SK-N-SH treated with all-trans-retinoic acid at 6 μM for 48 hours (cell line): Measurements from ENCODE around the gene MAPRE2.

Source experiments
- ATAC-seq: fragments of 200-7000 bp; cut with Tn5 transposase; 3 replicates; pipeline ENCODE4 v1.9.1; 2020; ENCODE audit warnings: mild to moderate bottlenecking, moderate library complexity
- ARNTL ChIP-seq: fragments of 450-650 bp; formaldehyde crosslinking; IDR thresholded peaks from 2 replicates; pipeline ENCODE4 v1.5.0; 2020; ENCODE audit warnings: low read depth, mild to moderate bottlenecking, moderate library complexity, borderline replicate concordance
- BACH2 ChIP-seq: fragments of 250-450 bp; sonication (Bioruptor Pico); IDR thresholded peaks from 2 replicates; pipeline ENCODE4 v1.9.0; 2021; ENCODE audit warnings: mild to moderate bottlenecking, borderline replicate concordance
- CREB5 ChIP-seq: fragments of 250-450 bp; sonication (Bioruptor Pico); IDR thresholded peaks from 2 replicates; pipeline ENCODE4 v1.5.1; 2020; ENCODE audit warnings: low read depth, mild to moderate bottlenecking, moderate library complexity
- CSDC2 ChIP-seq: fragments of 250-450 bp; sonication (Bioruptor Pico); IDR thresholded peaks from 2 replicates; pipeline ENCODE4 v1.5.0; 2020; ENCODE audit warnings: mild to moderate bottlenecking, moderate library complexity
- CSRNP3 ChIP-seq: fragments of 250-450 bp; sonication (Bioruptor Pico); IDR thresholded peaks from 2 replicates; pipeline ENCODE4 v1.5.1; 2021; ENCODE audit warnings: mild to moderate bottlenecking, moderate library complexity
- ESRRG ChIP-seq: fragments of 250-450 bp; sonication (Bioruptor Pico); IDR thresholded peaks from 2 replicates; pipeline ENCODE4 v1.6.1; 2021; ENCODE audit warnings: mild to moderate bottlenecking
- GLIS3 ChIP-seq: fragments of 250-450 bp; sonication (Bioruptor Pico); IDR thresholded peaks from 2 replicates; pipeline ENCODE4 v1.5.0; 2020; ENCODE audit warnings: mild to moderate bottlenecking, moderate library complexity
- ISL1 ChIP-seq: fragments of 250-450 bp; sonication (Bioruptor Pico); IDR thresholded peaks from 2 replicates; pipeline ENCODE4 v2.1.2; 2022; ENCODE audit warnings: mild to moderate bottlenecking, moderate library complexity
- OSR1 ChIP-seq: fragments of 250-450 bp; sonication (Bioruptor Pico); IDR thresholded peaks from 2 replicates; pipeline ENCODE4 v1.8.0; 2022; ENCODE audit warnings: moderate library complexity, mild to moderate bottlenecking, inconsistent platforms
- POU6F1 ChIP-seq: fragments of 250-450 bp; sonication (Bioruptor Pico); IDR thresholded peaks from 2 replicates; pipeline ENCODE4 v1.8.0; 2021; ENCODE audit warnings: low read depth, mild to moderate bottlenecking, moderate library complexity, borderline replicate concordance
- RARB ChIP-seq: fragments of 250-450 bp; sonication (Bioruptor Pico); IDR thresholded peaks from 2 replicates; pipeline ENCODE4 v1.8.0; 2021; ENCODE audit warnings: mild to moderate bottlenecking, moderate library complexity
- SNAI2 ChIP-seq: fragments of 250-450 bp; sonication (Bioruptor Pico); IDR thresholded peaks from 2 replicates; pipeline ENCODE4 v1.5.0; 2020; ENCODE audit warnings: mild to moderate bottlenecking, moderate library complexity
- TCF4 ChIP-seq: fragments of 250-450 bp; sonication (Bioruptor Pico); IDR thresholded peaks from 2 replicates; pipeline ENCODE4 v1.8.0; 2021; ENCODE audit warnings: mild to moderate bottlenecking, moderate library complexity, borderline replicate concordance
- TSHZ2 ChIP-seq: fragments of 250-450 bp; sonication (Bioruptor Pico); IDR thresholded peaks from 2 replicates; pipeline ENCODE4 v1.5.0; 2020; ENCODE audit warnings: mild to moderate bottlenecking, moderate library complexity
- ZC3H10 ChIP-seq: fragments of 250-450 bp; sonication (Bioruptor Pico); IDR thresholded peaks from 2 replicates; pipeline ENCODE4 v1.5.1; 2021; ENCODE audit warnings: mild to moderate bottlenecking, moderate library complexity
- ZFP3 ChIP-seq: fragments of 250-450 bp; sonication (Bioruptor Pico); IDR thresholded peaks from 2 replicates; pipeline ENCODE4 v1.5.0; 2020; ENCODE audit warnings: mild to moderate bottlenecking, moderate library complexity
- ZNF8 ChIP-seq: fragments of 450-650 bp; formaldehyde crosslinking; IDR thresholded peaks from 2 replicates; pipeline ENCODE4 v1.5.0; 2020; ENCODE audit warnings: mild to moderate bottlenecking, moderate library complexity

Gene MAPRE2

GRCh38 chr18:35051641-35052377 lies 10.6 kb downstream of the MAPRE2 start:
- peak; percentile 68 for ATAC-seq
- TF ChIP-seq RARB (CRISPR knock-in tag) = no peak
- peak; percentile 38; the same call in 1 of the 2 replicates for TF ChIP-seq ZC3H10 (CRISPR knock-in tag)
- TF ChIP-seq TCF4 (CRISPR knock-in tag) = 0 out of 2 replicates have a peak, but pooled peaks have one; percentile 14
- TF ChIP-seq ISL1 (CRISPR knock-in tag) = peak; percentile 70

DNA sequence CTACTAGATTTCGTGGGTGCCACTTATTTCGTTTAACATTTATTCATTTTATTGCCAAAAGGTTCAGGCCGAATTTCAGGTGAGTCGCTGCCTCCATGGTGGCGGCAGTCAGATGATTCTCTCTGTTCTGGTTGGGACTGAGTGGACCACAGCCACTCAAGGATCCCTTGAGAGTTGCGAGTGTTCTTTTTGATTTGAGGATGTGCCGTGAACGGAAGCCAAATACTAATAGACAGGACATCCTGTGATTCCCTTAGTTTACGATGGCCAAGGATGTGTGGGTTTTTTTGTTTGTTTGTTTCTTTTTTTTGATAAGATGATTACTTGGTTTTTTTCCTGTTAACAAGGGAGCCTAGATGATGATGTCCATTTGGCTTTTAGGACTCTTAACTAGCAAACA lies 13.2 kb downstream of the MAPRE2 start:
- TF ChIP-seq BACH2 (CRISPR knock-in tag) (no peak), CREB5 (no peak), ZNF8 (CRISPR knock-in tag) (no peak)
- ATAC-seq = no peak

- ATAC-seq = no peak
- TF ChIP-seq ZFP3 (CRISPR knock-in tag) = no peak
- TF ChIP-seq POU6F1 (CRISPR knock-in tag) = no peak
- TF ChIP-seq SNAI2 = no peak
- TF ChIP-seq CSDC2 (CRISPR knock-in tag) = no peak
Measured at GRCh38 chr18:35055105-35055504, 13.9 kb downstream of the MAPRE2 start.

GRCh38 chr18:35055726-35056125 lies 14.5 kb downstream of the MAPRE2 start:
- TF ChIP-seq POU6F1 (CRISPR knock-in tag) (no peak), ZC3H10 (CRISPR knock-in tag) (no peak), TSHZ2 (CRISPR knock-in tag) (no peak), ESRRG (no peak), CSRNP3 (CRISPR knock-in tag) (no peak), ARNTL (CRISPR knock-in tag) (no peak), GLIS3 (CRISPR knock-in tag) (no peak), TCF4 (CRISPR knock-in tag) (no peak)
- ATAC-seq = no peak

DNA sequence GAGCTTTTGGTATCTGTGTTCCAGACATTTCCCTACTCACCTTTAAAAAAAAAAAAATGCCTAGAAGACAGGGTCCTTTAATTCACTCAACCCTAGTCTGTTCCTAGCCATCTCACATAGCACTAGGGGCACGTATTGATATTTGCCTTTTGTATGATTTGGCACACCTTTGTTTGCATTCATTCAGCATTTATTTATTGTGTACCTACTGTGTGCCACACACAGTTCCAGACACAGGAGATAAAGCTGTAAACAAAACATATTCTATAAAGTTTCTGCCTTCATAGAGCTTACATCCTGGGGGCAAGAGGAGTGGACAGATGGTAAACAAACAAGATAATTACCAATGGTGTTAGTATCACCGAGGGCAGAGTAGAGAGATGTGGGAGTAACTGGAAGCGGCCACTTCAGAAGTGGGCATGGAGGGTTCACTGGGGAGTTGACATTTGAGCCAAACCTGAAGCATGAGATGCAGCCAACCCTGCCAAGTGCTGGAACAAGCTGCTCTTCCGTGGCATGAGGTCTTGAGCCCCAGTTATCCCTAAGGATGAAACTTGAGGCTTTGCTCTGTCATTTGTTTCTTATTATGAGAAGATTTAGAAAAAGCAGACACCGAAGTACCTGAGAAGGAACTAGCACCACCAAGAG lies 18.2 kb downstream of the MAPRE2 start:
- TF ChIP-seq OSR1 (CRISPR knock-in tag) = no peak
- no peak for TF ChIP-seq ESRRG
- TF ChIP-seq ARNTL (CRISPR knock-in tag) = no peak
- TF ChIP-seq TSHZ2 (CRISPR knock-in tag) = no peak
- TF ChIP-seq ZC3H10 (CRISPR knock-in tag) = no peak
- no peak for TF ChIP-seq ISL1 (CRISPR knock-in tag)
- ATAC-seq = no peak
